ENCODE results near the gene VSTM2B. TPM values are rescaled to one million over a fixed set of nuclear protein-coding genes. Genes with fewer than 3 reads are reported as not detected.

The VSTM2B gene
- polyA plus RNA-seq, 1 of the 3 experiments (the other 2 are of a cell fraction) = not detected

GRCh38 chr19:29492769-29493168, 33.0 kb upstream of the VSTM2B start:
- no peak for DNase-seq
- Histone ChIP-seq H3K27ac (ENCODE audit: low read depth in 2 of 2, low read length in 1 of 2) (no peak overlapping the region), H3K4me3 (ENCODE audit: low read depth in 2 of 2, low read length in 1 of 2) (no peak overlapping the region), H3K4me1 (ENCODE audit: control insufficient read depth in 1 of 2, insufficient read depth in 2 of 2, low read depth in 1 of 2, low read length in 1 of 2) (no peaks in the 10 kb centered on the region), H3K36me3 (replicated peaks in 1 of 2; ENCODE audit: control insufficient read depth in 1 of 2, insufficient read depth in 2 of 2, low read length in 1 of 2) (no peaks in the 10 kb centered on the region), H3K9me2 (no peaks in the 10 kb centered on the region), H4K20me1 (ENCODE audit: insufficient read depth) (no peaks in the 10 kb centered on the region), H3K9me3 (no peaks in the 10 kb centered on the region), H3K79me2 (ENCODE audit: insufficient read depth) (no peaks in the 10 kb centered on the region), H3K4me2 (no peak overlapping the region), H3K9ac (no peak overlapping the region), H3F3A (replicated peaks; ENCODE audit: insufficient read depth) (no peaks in the 10 kb centered on the region), H2AFZ (ENCODE audit: low read depth) (no peak overlapping the region), H3K27me3 (ENCODE audit: insufficient read depth) (peaks cover 6% of the 10 kb centered on the region; the same call in 1 of the 2 replicates)
- POLR2A ChIA-PET = no interaction called here
- WGBS (ENCODE audit: low lambda C conversion rate) = 2% methylated on average over 7 of the region's 7 CpGs
- TF ChIP-seq USF2 (IDR thresholded peaks at IDR 0.05; ENCODE audit: borderline replicate concordance, low read depth, low read length) (no peak), NRF1 (IDR thresholded peaks at IDR 0.05; ENCODE audit: low read depth, low read length) (no peak), FOXM1 (IDR thresholded peaks at IDR 0.05; ENCODE audit: low read depth) (no peak), SMC3 (IDR thresholded peaks at IDR 0.05; ENCODE audit: low read depth, low read length) (no peak), FOSL2 (IDR thresholded peaks at IDR 0.05; ENCODE audit: borderline replicate concordance, low read depth) (no peak), SIN3A (IDR thresholded peaks at IDR 0.05; ENCODE audit: borderline replicate concordance, low read depth, low read length) (no peak), TAF1 (IDR thresholded peaks at IDR 0.05; ENCODE audit: borderline replicate concordance, low read depth, low read length) (no peak), EP300 (IDR thresholded peaks at IDR 0.05; ENCODE audit: borderline replicate concordance in 1 of 2, low read depth in 1 of 2, low read length in 1 of 2) (no peak), RAD21 (IDR thresholded peaks at IDR 0.05; ENCODE audit: low read length) (no peak)
- CTCF ChIA-PET = no interaction called here

GRCh38 chr19:29495091-29495490, 30.7 kb upstream of the VSTM2B start:
- no peaks in the 10 kb centered on the region for H3K36me3 ChIP-seq (replicated peaks in 1 of 2; ENCODE audit: control insufficient read depth in 1 of 2, insufficient read depth in 2 of 2, low read length in 1 of 2)
- no peak overlapping the region for H3K9ac ChIP-seq
- no peak overlapping the region for H3K4me3 ChIP-seq (ENCODE audit: low read depth in 2 of 2, low read length in 1 of 2)
- no peak for TF ChIP-seq USF2 (IDR thresholded peaks at IDR 0.05; ENCODE audit: borderline replicate concordance, low read depth, low read length)
- TF ChIP-seq TCF12 (IDR thresholded peaks at IDR 0.05) = no peak
- TF ChIP-seq MEF2A (IDR thresholded peaks at IDR 0.05; ENCODE audit: borderline replicate concordance, low read depth) = no peak
- no peak for TF ChIP-seq POLR2AphosphoS5 (IDR thresholded peaks at IDR 0.05; ENCODE audit: low read depth, low read length)
- no peak for TF ChIP-seq EP300 (IDR thresholded peaks at IDR 0.05; ENCODE audit: borderline replicate concordance in 1 of 2, low read depth in 1 of 2, low read length in 1 of 2)
- no peak for TF ChIP-seq TEAD4 (IDR thresholded peaks at IDR 0.05; ENCODE audit: borderline replicate concordance, insufficient read depth)
- no peak for TF ChIP-seq ELF1 (IDR thresholded peaks at IDR 0.05)
- TF ChIP-seq CHD2 (IDR thresholded peaks at IDR 0.05; ENCODE audit: low read length, partially characterized antibody) = no peak
- H3F3A ChIP-seq (replicated peaks; ENCODE audit: insufficient read depth) = no peaks in the 10 kb centered on the region
- 26% methylated on average over 4 of the region's 4 CpGs for WGBS (ENCODE audit: low lambda C conversion rate)
- POLR2A ChIA-PET = no interaction called here
- CTCF ChIA-PET = no interaction called here
- H3K27ac ChIP-seq (ENCODE audit: low read depth in 2 of 2, low read length in 1 of 2) = no peak overlapping the region
- H3K9me3 ChIP-seq = no peaks in the 10 kb centered on the region
- no peak overlapping the region for H2AFZ ChIP-seq (ENCODE audit: low read depth)
- no peak overlapping the region for H3K4me2 ChIP-seq
- H3K9me2 ChIP-seq = no peaks in the 10 kb centered on the region
- H3K4me1 ChIP-seq (ENCODE audit: control insufficient read depth in 1 of 2, insufficient read depth in 2 of 2, low read depth in 1 of 2, low read length in 1 of 2) = no peaks in the 10 kb centered on the region
- H4K20me1 ChIP-seq (ENCODE audit: insufficient read depth) = no peaks in the 10 kb centered on the region
- no peak for DNase-seq
- H3K27me3 ChIP-seq (ENCODE audit: insufficient read depth) = peaks cover 20% of the 10 kb centered on the region
- H3K79me2 ChIP-seq (ENCODE audit: insufficient read depth) = no peaks in the 10 kb centered on the region
